Measurements from ENCODE around the gene RALGAPA2. TPM values are rescaled to one million over a fixed set of nuclear protein-coding genes. Genes with fewer than 3 reads are reported as not detected.

The RALGAPA2 gene
- total and polyA plus RNA-seq, 2 of the 13 experiments (the other 11 are each of a cell fraction or from before 2014, with no cell fraction given), result 13.8 to 17.7 TPM

DNA sequence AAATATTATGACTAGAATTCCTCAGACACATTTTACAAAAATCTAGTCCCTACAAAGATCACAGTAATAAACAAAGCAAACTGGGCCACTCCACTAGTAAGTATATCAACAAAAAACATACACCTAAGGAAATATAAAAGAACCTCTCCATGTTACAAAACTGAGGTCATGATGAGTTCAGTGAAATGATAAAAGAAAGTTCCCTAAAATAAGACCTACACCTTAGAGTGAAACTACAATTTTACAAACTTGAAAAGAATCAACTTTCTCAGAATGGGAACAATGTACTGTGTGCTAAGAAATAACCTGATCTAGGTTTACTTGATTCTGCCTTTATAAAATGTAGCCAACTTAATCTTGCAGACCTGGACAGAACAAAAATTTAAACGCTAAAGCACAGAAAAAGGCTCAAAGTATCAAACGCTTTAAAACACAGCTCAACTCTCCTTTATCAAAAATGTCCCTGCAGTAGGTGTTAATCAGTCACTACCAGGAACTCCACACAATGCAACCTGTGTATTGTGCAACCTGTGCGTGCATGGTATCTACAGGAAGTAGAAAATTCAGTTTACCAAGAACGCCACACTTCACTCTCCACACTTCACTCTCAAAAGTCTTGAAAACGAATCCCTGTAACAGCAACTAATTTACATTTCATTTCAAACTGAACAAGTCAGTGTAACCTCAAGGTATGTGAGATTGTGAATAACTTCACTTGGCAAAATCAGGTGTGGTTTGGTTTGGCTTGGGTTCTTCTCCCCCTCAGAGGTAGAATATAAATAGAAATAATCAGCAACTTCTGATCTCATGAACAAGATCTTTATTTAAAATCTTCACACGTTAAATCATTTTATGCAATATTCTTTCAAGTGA is 1.8 kb downstream of the RALGAPA2 start:
- Histone ChIP-seq H3K36me3 (replicated peaks in 1 of 2; ENCODE audit: control insufficient read depth in 1 of 2, insufficient read depth in 2 of 2, low read length in 2 of 2) (no peaks in the 10 kb centered on the region), H3K79me2 (ENCODE audit: insufficient read depth, low read length) (peaks cover 48% of the 10 kb centered on the region), H3K4me3 (replicated peaks in 1 of 3; ENCODE audit: insufficient read depth in 1 of 3, low read depth in 2 of 3, low read length in 3 of 3) (peak overlapping the region; percentile 83 to 99 (median 94); a peak in 5 of 6 replicates), H2AFZ (ENCODE audit: low read length) (peak overlapping the region; percentile 21), H3K4me2 (ENCODE audit: low read depth, low read length) (peak overlapping the region; percentile 98), H3K27me3 (ENCODE audit: control insufficient read depth in 1 of 2, insufficient read depth in 2 of 2, low read length in 2 of 2) (no peaks in the 10 kb centered on the region; a peak in 2 of 5 replicates), H3K9ac (ENCODE audit: insufficient read depth, low read depth, low read length) (peak overlapping the region; percentile 83), H3K27ac (ENCODE audit: extremely low read length, insufficient read depth, low read length) (peak overlapping the region; percentile 58), H3K9me3 (ENCODE audit: low read length) (no peaks in the 10 kb centered on the region), H4K20me1 (ENCODE audit: insufficient read depth, low read length) (no peaks in the 10 kb centered on the region), H3K4me1 (ENCODE audit: insufficient read depth, low read length) (peaks cover 52% of the 10 kb centered on the region)
- POLR2A ChIA-PET, result interaction anchor here (1.2 kb wide), 2 partner anchors 10 to 11 kb away, joined by 6 read pairs; no protein-coding TSS in a partner anchor
- peak; percentile 73 for FAIRE-seq
- 1% methylated on average over 6 of the region's 6 CpGs for WGBS (ENCODE audit: low lambda C conversion rate)
- CTCF ChIA-PET (ENCODE audit: low intra/inter-chr PET ratio, low total read pairs), result no interaction called here
- no TSS peak for BruUV-seq (replicated peaks)
- DNase-seq (ENCODE audit: low spot score), result peak; percentile 90
- in situ Hi-C loops (cut with HindIII; ENCODE audit: extremely low pct_ligation_motif_present, low pct_unique_long_range_greater_than_20kb), result no loop called here
- peak; percentile 57 for ATAC-seq
- intact Hi-C loops (cut with micrococcal nuclease; ENCODE audit: unreplicated experiment), result loop anchor here (5.0 kb wide), 1 partner anchor 592 kb away; the partner anchor contains the start of gene XRN2
- TF ChIP-seq SIN3A (IDR thresholded peaks at IDR 0.05; ENCODE audit: borderline replicate concordance, low read depth, low read length), result peak; percentile 84
- peak; percentile 52; the same call in 1 of the 2 replicates for TF ChIP-seq ZNF441 (CRISPR knock-in tag; IDR thresholded peaks at IDR 0.05; ENCODE audit: borderline replicate concordance)
- TF ChIP-seq, protein P1, sequence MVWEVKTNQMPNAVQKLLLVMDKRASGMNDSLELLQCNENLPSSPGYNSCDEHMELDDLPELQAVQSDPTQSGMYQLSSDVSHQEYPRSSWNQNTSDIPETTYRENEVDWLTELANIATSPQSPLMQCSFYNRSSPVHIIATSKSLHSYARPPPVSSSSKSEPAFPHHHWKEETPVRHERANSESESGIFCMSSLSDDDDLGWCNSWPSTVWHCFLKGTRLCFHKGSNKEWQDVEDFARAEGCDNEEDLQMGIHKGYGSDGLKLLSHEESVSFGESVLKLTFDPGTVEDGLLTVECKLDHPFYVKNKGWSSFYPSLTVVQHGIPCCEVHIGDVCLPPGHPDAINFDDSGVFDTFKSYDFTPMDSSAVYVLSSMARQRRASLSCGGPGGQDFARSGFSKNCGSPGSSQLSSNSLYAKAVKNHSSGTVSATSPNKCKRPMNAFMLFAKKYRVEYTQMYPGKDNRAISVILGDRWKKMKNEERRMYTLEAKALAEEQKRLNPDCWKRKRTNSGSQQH (CRISPR knock-in tag; IDR thresholded peaks at IDR 0.05; ENCODE audit: low read depth), result 0 out of 2 replicates have a peak, but pooled peaks have one; percentile 49
- TF ChIP-seq, protein P2, sequence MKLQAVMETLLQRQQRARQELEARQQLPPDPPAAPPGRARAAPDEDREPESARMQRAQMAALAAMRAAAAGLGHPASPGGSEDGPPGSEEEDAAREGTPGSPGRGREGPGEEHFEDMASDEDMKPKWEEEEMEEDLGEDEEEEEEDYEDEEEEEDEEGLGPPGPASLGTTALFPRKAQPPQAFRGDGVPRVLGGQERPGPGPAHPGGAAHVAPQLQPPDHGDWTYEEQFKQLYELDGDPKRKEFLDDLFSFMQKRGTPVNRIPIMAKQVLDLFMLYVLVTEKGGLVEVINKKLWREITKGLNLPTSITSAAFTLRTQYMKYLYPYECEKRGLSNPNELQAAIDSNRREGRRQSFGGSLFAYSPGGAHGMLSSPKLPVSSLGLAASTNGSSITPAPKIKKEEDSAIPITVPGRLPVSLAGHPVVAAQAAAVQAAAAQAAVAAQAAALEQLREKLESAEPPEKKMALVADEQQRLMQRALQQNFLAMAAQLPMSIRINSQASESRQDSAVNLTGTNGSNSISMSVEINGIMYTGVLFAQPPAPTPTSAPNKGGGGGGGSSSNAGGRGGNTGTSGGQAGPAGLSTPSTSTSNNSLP (IDR thresholded peaks at IDR 0.05; ENCODE audit: low read depth, low read length), result peak; percentile 99
- peak; percentile 95 for TF ChIP-seq ARID5B (CRISPR knock-in tag; IDR thresholded peaks at IDR 0.05)
- TF ChIP-seq NCOA2 (CRISPR knock-in tag; IDR thresholded peaks at IDR 0.05), result peak; percentile 65
- no peak for TF ChIP-seq POLR2G (IDR thresholded peaks at IDR 0.05; ENCODE audit: low read depth, low read length)
- TF ChIP-seq HIVEP1 (CRISPR knock-in tag; IDR thresholded peaks at IDR 0.05), result no peak
- TF ChIP-seq ZFYVE20 (CRISPR knock-in tag; IDR thresholded peaks at IDR 0.05; ENCODE audit: borderline replicate concordance, low read depth), result no peak
- peak; percentile 67; the same call in 1 of the 2 replicates for TF ChIP-seq ZNF614 (CRISPR knock-in tag; IDR thresholded peaks at IDR 0.05; ENCODE audit: borderline replicate concordance)
- TF ChIP-seq TEAD3 (CRISPR knock-in tag; optimal IDR thresholded peaks at IDR 0.05; ENCODE audit: borderline replicate concordance), result peak; percentile 93
- no peak for TF ChIP-seq ZSCAN12 (CRISPR knock-in tag; IDR thresholded peaks at IDR 0.05)
- TF ChIP-seq NCOR1 (IDR thresholded peaks at IDR 0.05; ENCODE audit: borderline replicate concordance, low read length), result peak; percentile 55; the same call in 1 of the 2 replicates
- no peak for TF ChIP-seq AGO2 (optimal IDR thresholded peaks at IDR 0.05; ENCODE audit: low read depth, low read length)

Data from HepG2 (cell line).